Left renal cortex interstitium (tissue), 4 donors: Measurements from ENCODE around the gene ADAMTS10. TPM values are rescaled to one million over a fixed set of nuclear protein-coding genes. Genes with fewer than 3 reads are reported as not detected.
A peak's percentile ranks its signal among the peaks of the same experiment; 100 is the strongest.
"Not testable (repeated sequence)": the region's sequence is repeated elsewhere in the genome, so short reads cannot be mapped to it uniquely, and the experiment has no call there.

ENCODE experiments used
- DNase-seq, 4 donors: peaks; one replicate each; pipeline ENCODE4 v3.0.0-alpha.2; 2013; ENCODE audit warnings: low read depth in 4 of 4, low spot score in 2 of 4, missing footprints in 1 of 4
- polyA plus RNA-seq, 4 donors: library from polyadenylated mRNA; unstranded; fragments of 120-200 nt; gene quantifications; one replicate each; pipeline ENCODE4 v1.2.1, GENCODE V29; 2013; ENCODE audit not compliant: insufficient read length in 4 of 4

ADAMTS10 gene
- polyA plus RNA-seq: 10 to 100 TPM; 24.8 to 60.2 (median 43.2) TPM

DNA sequence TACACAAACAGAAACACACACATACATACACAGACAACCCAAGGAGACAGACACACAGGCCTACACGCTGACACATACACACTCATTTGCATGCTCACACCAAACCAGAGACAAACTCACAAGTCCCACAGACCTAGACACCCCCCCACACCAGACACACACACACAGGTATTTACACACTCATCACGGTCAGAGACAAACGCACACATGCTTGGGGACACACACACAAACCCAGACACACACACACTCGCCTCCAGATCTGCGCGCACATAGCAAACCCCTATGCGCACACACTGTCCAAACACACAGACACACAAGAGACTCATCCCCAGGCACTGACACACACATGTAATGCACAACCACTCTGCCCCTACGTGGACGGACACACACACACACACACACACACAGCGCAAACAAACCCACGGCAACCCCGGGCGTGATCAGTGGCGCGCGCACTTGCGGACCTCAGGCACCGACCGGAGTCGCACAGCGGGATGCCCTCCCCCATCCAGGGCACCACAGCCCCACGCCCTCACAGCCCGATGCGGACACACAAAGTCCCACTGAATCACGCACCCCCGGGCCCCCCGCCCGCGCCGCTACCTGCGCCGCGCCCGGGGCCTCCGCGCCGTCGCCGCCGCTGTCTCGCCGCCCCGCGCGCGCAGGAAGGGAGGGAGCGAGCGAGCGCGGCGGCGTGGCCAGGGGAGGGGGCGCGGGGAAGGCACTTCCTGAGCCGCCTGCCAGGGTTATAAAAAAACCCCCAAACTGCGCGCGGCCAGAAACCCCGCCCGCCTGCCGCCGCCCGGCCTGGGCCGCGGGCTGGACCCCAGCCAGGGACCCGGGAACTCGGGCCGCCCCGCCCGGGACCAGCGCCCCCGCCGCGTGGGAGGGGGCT lies at the start of gene ADAMTS10:
TSS of gene ADAMTS10 (minus strand) at position 675 of the 895 bp plus-strand sequence. CDS start 5,005 bp downstream, outside the sequence.
- DNase-seq: peak in 2 of 4 donors; percentile 60 to 70

DNA sequence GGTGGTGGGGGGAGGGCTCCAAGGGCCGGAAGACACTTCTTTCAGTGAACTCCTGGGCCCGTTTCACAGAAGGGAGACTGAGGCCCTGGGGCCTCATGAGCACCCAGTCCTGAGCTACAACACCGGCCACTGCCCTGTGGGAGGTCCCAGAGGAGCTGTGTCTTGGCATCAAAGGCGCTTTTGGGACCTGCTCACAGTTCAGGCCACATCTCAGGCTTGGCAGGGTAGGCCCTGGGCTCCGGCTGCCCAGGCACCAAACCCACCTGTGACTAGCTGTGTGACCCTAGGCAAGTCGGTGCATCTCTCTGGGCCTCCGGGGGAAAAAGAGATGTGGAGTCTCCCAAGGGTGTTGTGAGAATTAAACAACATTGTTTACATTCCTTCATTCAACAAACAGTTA lies 49.4 kb upstream of the ADAMTS10 start:
- DNase-seq: no peak

DNA sequence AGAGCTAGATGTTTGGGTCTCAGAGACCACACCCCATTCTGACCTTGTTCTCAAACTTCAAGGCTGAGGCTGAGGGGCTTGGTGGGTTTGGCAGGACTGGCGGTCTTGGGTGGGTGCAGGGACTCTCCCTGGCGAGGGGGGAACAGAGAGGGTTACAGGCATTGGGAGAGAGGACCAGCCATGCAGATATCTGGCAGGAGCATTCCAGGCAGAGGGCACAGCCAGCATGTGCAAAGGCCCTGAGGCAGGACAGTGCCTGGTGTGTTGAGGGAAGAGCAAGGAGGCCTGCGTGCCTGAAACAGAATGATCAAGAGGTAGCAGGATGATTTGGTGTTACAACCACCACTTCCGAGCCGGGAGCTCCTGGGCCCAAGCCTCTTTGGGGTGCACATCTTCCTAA lies 47.4 kb upstream of the ADAMTS10 start:
- no peak for DNase-seq

DNA sequence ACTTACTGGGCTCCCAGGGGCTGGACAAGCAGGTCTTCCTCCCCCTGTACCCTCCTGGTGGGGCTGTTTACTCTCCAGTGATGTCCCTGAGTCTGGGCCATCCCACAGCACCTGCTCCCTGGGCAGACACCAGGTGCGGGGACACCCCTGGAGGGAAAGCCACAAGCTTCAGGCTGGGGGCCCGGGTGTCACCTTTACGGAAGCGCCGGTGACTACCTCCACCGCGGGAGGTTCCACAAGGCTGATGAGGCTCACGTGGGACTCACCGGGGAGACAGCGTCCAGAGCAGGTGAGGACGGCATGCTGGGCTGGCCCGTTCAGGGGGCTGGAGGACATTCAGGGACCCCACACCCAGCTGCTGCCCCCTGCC lies 44.8 kb upstream of the ADAMTS10 start:
- no peak for DNase-seq

DNA sequence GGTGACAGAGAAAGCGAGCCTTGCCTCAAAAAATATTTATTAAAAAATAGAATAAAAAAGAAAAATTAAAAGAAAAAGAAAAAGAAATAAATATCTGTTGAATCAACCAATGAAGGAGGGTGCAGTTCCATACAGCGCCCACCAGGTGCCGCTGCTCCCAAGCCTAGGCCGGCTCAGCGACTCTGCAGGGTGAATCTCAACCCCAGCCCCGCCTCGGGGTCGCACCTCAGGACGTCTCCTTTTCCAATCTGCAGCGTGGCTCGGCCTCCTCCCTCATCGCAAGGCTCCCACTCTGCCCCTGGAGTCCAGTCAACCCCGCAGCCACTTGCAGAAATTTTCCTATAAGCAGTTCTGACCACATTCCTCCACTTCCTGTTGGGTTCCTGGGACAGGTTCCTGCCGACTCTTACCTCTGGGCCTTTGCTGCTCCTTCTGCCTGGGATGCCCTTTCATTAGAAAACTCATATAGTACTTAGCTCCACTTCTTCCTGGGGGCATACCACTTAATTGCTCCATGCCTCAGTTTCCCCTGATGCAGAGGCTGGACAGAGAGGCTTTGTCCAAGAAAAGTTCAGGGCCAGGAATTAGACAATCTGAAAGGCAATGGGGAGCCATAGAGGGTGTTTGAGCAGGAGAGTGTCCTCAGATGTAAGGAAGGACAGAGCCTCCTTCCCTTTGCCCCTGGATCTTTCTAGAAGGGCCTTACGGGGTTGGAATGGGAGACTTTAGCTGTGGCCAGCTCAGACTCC lies 44.2 kb upstream of the ADAMTS10 start:
- peak in 2 of 4 donors; percentile 10 to 16 for DNase-seq

DNA sequence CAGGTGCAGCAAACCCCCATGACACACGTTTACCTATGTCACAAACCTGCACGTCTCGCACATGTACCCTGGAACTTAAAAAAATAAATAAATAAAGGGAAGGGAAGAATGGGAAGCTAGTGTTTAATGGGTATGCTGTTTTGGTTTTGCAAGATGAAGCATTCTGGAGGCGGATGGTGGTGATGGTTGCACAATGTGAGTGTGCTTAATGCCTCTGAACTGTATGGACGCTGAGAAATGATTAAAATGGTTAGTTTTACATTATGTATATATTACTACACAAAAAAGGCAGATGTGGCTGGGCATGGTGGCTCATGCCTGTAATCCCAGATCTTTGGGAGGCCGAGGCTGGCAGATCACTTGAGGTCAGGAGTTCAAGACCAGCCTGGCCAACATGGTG lies 37.7 kb upstream of the ADAMTS10 start:
- DNase-seq: no peak

DNA sequence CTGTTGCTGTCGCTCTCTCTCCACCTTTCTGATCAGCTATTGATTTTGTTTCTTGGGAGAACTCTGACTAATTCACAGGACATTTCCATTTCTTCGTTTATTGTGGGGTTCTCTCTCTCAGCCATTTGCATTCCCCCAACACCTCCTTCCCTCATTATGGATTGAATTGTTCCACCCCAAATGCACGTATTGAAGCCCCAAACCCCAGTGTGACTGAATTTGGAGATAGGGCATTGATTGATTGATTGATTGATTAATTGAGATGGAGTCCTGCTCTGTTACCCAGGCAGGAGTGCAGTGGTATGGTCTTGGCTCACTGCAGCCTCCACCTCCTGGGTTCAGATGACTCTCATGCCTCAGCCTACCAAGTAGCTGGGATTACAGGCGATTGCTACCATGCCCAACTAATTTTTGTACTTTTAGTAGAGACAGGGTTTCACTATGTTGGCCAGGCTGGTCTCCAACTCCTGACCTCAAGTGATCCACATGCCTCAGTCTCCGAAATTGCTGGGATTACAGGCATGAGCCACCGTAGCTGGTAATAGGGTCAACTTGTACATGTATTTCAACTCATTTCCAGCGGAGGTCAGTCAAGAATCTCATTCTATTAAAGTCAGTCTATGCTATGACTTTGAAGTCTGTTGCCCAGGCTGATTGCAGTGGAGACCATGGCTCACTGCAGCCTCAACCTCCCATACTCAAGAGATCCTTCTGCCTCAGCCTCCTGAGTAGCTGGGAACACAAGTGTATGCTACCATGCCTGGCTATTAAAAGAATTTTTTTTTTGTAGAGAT lies 33.5 kb upstream of the ADAMTS10 start:
- no peak for DNase-seq

DNA sequence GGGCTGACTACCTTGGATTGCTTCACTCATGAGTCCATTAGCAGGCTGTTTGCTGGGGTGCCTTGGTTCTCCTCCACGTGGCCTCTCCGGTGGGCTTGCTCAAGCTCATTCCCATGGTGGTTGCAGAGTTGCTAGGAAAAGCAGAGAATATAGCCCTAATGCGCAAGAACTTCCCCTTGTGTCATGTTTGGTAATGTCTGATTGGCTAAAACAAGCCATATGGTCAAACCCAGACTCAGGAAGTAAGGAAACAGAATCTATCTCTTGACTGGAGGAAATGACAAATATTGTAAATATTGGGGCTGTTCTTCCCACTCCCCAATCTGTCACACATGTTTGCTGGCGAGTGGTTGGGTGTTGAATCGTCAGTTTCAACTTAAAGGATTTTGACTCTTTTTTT lies 32.0 kb upstream of the ADAMTS10 start:
- DNase-seq: no peak

DNA sequence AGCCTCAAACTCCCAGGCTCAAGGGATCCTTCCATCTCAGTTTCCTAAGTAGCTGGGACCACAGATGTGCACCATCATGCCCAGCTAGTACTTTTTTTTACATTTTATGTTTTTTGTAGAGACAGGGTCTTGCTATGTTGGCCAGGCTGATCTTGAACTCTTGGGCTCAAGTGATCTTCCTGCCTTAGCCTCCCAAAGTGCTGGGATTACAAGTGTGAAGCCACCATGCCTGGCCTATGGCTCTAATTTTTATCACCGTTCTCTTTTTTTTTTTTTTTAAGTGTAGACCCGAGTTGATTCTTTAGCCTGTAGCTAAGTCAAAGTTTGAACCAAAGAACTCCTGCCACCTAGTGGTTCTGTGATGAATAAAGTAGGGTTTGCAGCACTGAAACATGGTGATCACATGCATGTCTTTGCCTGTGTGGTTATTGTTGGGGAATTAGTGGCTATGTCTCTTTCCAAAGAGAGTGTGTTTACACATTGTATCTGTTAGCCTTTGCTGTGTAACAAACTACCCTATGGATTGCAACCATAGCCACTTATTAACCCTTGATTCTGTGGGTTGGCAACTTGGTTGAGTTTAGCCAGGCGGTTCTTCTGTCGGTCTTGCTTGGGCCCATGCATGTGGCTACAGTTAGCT lies 31.5 kb upstream of the ADAMTS10 start:
- DNase-seq: peak in 2 of 4 donors; percentile 21 to 40

DNA sequence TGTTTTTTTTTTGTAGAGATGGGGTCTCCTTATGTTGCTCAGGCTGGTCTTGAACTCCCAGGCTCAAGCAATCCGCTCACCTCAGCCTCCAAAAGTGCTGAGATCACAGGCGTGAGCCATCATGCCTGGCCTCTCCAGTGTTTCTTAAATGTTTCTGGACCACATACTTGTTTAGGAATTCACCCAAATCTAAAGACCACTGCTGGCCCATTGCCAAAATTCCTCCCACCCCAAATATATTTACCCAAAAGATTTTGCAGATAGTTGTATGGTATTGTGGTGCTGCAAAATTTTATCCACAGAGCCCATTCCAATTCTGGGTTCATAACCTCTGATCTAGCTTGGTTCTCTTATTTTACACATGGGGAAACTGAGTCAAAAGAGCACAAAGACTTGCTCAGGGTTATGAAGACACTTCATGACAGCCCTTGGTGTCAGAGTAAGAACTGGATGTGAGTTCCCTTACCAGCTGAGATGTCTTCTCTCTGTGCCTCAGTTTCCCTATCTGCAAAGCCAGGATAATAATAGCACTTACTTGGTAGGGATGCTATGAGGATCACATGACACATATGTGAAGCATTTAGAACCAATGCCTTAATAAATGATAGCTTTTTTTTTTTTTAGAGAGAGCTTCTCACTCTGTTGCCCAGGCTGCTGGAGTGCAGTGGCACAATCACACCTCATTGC lies 30.8 kb upstream of the ADAMTS10 start:
- no peak for DNase-seq

DNA sequence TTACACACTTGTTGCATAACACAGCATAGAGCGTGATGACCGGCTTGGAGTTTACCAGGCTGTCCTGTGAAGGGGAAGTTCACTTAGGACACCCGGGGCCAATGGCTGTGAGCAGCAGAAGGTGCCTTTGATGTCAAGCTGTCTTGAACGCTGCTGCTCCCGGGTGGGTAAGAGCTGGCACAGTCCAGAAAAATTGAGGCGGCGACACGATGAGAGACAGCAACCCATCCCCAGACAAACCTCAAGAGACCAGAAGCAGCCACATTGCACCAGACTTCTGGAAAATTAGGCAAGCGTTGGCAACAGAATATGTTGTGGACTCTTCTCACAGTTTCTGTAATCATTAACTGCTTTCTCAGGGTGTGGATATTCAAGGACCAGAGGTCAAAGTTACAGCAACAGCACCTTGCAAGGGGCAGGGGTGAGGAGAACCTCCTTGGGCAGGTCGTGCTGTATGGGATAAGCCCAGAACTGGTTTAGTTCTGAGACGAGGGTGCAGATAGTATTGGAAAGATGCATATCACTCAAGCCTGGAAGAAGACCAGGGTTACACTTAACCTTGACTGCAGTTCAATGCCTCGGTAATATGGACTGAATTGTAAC lies 30.0 kb upstream of the ADAMTS10 start:
- no peak for DNase-seq

DNA sequence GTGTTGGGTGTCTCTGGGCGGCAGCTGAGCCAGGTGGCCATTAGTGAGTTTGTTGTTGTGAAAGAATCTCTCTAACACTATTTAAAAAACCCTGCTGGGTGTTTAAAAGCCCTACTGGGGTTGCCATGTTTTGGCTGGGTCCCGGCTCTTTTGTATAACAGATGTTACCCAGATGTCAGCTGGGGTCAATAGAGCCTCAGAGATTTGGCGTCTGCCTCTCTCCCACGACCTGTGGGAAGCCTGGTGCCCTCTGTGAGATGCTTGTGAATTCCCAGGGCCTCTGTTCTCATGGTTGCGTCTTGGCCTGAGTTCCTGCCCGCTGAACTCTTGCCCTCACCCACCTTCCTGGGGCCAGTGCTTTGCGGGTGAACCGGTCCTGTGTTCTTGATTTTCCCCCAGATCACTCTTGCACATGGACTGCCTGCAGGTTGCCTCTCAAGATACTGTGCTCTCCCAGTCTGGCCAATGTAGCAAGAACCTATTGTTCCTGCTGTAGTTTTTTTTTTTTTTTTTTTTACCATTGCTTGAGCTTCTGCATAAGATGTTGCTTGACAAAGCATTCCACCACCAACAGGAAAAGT lies 29.4 kb upstream of the ADAMTS10 start:
- no peak for DNase-seq

DNA sequence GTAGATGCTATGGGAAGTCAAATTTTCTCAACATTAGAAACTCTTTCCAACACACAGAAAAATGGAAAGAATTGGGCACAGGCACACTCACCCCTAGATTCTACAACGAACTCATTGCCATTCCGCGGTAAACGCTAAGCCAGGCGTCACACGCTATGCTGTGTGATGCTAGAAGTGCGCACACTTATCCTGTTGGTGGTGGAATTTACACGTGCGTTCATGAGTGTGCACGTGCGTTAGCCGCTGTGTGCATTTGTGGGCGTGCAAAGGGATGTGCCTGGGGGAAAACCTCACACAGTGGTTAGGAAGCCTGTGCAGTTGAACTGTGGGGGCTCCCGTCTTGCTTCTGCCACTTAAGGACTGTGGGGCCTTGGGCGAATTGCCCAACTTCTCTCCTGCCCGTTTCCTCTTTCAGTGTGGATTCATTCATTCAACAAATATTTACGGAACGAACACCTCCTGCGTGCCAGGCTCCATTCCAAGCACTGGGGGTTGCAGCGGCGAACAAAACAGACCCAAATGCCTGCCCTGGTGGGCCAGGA lies 27.6 kb upstream of the ADAMTS10 start:
- no peak for DNase-seq

DNA sequence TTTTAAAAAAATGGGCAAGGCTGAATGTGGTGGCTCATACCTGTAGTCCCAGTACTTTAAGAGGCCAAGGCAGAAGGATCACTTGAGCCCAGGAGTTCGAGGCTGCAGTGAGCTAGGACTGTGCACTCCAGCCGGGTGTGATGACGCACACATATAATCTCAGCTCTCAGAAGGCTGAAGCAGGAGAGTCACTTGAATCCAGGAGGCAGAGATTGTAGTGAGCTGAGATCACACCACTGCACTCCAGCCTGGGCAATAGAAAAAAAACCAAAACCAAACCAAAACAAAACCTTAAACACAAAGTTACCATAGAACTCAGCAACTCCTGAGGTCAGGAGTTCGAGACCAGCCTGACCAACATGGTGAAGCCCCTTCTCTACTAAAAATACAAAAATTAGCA lies 26.6 kb upstream of the ADAMTS10 start:
- not testable (repeated sequence) for DNase-seq

DNA sequence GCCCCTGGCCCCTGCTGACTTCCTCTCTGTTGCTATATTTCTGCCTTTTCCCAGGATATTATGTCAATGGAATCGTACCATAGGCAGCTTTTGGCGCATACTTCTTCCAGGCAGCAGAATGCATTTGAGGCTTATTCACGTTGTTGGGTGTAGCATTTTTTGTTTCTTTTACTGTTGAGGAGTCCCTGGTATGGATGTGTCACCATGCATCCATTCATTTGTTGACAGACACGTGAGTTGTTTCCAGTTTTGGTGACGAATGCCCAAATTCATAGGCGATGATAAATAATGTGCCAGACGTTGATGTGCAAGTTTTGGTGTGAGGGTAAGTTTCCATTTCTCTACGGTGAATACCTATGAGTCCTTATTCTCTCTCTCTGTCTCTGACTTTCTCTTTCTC lies 24.9 kb upstream of the ADAMTS10 start:
- no peak for DNase-seq

DNA sequence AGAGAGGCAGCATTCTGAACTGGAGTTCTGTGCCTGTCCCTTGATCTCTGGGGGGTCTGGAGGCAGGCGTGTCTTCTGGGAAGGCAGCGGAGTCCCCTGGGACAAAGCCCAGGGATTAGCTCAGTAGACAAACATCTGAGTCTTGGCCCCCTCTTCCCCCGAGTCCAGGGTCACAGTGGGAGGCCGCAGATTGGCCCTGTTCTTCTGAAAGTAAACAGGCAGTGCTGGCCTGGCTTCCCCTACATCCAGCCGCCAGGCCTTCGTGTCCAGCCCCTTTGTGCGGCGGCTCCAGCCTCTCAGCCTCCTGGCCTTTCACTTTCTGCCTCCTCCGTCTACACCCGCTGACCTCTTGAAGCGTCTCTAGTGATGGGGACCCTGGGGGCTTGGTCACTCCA lies 20.9 kb upstream of the ADAMTS10 start:
- no peak for DNase-seq

DNA sequence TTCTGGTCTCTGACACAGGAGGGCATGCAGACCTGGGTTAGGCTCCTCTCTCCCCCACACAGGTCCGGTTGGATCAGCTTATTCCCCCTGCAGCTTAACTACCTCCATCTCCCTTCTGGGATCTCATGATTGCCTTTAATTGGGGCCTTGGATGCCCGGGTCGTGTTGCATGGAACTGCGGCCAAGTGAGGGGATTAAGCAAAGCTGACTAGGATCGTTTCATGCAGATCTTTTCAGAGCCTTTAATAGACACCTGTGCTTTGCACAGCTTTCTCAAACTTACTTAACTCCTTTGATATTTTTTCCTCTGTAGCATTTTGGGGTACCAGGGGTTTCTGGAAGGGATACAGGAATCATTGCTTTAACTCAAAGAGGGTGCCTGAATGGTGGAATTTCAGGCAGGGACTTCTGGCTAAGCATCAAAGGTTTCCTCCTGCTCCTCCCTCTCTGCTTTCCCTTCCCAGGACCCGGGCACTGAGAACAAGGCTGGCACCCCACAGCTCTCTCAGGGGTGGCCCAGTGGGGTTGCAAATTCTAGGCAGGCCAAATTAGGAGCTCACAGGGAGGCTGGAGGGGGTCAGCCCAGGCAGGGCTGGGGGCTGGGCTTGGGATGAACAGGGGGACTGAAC lies 20.4 kb upstream of the ADAMTS10 start:
- no peak for DNase-seq

DNA sequence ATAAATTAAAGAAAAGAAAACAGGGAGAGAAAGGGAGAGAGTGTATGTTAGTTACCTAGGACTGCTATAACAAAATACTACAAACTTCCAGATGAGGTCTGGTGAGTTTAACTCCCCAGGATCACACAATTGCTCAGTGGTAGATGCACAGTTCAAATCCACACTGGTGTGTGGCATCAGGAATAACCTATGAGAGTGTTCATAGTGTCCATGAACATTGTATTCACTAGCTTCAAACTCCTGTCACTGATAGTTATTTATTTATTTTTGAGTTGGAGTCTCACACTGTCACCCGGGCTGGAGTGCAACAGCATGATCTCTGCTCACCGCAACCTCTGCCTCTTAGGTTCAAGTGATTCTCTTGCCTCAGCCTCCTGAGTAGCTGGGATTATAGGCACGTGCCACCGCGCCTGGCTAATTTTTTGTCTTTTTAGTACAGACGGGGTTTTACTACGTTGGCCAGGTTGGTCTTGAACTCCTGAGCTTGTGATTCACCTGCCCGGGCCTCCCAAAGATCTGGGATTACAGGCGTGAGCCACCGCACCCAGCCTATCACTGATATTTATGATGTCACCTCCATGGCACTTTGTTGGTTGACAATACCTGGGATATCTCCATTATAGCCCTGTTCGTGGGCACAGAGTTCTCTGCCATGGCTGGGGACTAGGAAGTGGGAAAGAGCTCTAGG lies 19.6 kb upstream of the ADAMTS10 start, which contains the start of gene NFILZ:
TSS of gene NFILZ (plus strand) at position 638 of the 688 bp plus-strand sequence. CDS start 46,133 bp downstream, outside the sequence.
- DNase-seq: no peak
